GM19397 (cell line): ENCODE results near the gene BCL11B.

ENCODE experiments used
- ATAC-seq: cut with Tn5 transposase; IDR thresholded peaks from one replicate; pipeline ENCODE4 v1.9.1; 2021; ENCODE audit warnings: mild to moderate bottlenecking, moderate library complexity; ENCODE audit not compliant: unreplicated experiment

BCL11B gene

GRCh38 chr14:99256483-99256874 lies 15.5 kb downstream of the BCL11B start:
- no peak for ATAC-seq

- ATAC-seq, result no peak
Measured at GRCh38 chr14:99255621-99256482, 16.1 kb downstream of the BCL11B start.

- no peak for ATAC-seq
Measured at GRCh38 chr14:99254328-99255009, 17.5 kb downstream of the BCL11B start.

- no peak for ATAC-seq
Measured at GRCh38 chr14:99253890-99254289, 18.1 kb downstream of the BCL11B start.

GRCh38 chr14:99252940-99253868 lies 18.8 kb downstream of the BCL11B start:
- ATAC-seq, result no peak

- ATAC-seq, result no peak
Measured at GRCh38 chr14:99252443-99252939, 19.5 kb downstream of the BCL11B start.

GRCh38 chr14:99251721-99252120 lies 20.3 kb downstream of the BCL11B start:
- no peak for ATAC-seq

- no peak for ATAC-seq
Measured at GRCh38 chr14:99250636-99251208, 21.3 kb downstream of the BCL11B start.

- ATAC-seq, result no peak
Measured at GRCh38 chr14:99249389-99249788, 22.6 kb downstream of the BCL11B start.

- ATAC-seq, result no peak
Measured at GRCh38 chr14:99248761-99249171, 23.2 kb downstream of the BCL11B start.

GRCh38 chr14:99247772-99248171 lies 24.2 kb downstream of the BCL11B start:
- no peak for ATAC-seq

- ATAC-seq, result no peak
Measured at GRCh38 chr14:99247101-99247729, 24.8 kb downstream of the BCL11B start.

GRCh38 chr14:99246536-99247097 lies 25.4 kb downstream of the BCL11B start:
- no peak for ATAC-seq

GRCh38 chr14:99245564-99246511 lies 26.2 kb downstream of the BCL11B start:
- no peak for ATAC-seq

- no peak for ATAC-seq
Measured at GRCh38 chr14:99244941-99245563, 26.9 kb downstream of the BCL11B start.

- no peak for ATAC-seq
Measured at GRCh38 chr14:99244367-99244901, 27.6 kb downstream of the BCL11B start.

GRCh38 chr14:99242816-99243721 lies 28.9 kb downstream of the BCL11B start:
- no peak for ATAC-seq
